Heart left ventricle (tissue), 16 donors: ENCODE results near the gene EFHC1. TPM values are rescaled to one million over a fixed set of nuclear protein-coding genes. Genes with fewer than 3 reads are reported as not detected.

Source experiments
- ATAC-seq, 4 donors: fragments of 200-7000 bp; cut with Tn5 transposase; one replicate each; pipeline ENCODE4 v1.9.1; 2020 to 2022; ENCODE audit warnings: moderate library complexity in 4 of 4, mild to moderate bottlenecking in 3 of 4, moderate number of reproducible peaks in 1 of 4
- DNase-seq, 5 donors: peaks; one replicate each; pipeline ENCODE4 v3.0.0-alpha.2; 2020
- H3K27ac ChIP-seq, 12 donors: fragments of 200-600 bp; sonication (generic) in 4 of 12; one replicate each; pipeline versions ENCODE4 v1.5.0 to v1.8.0; 2016 to 2022; ENCODE audit warnings: mild to moderate bottlenecking in 2 of 12
- H3K27me3 ChIP-seq, 9 donors: fragments of 200-600 bp; sonication (generic) in 2 of 9; one replicate each; pipeline versions ENCODE4 v1.5.1 to v1.8.0; 2016 to 2022; ENCODE audit warnings: mild to moderate bottlenecking in 3 of 9
- H3K36me3 ChIP-seq, 9 donors: fragments of 200-600 bp; sonication (generic) in 2 of 9; one replicate each; pipeline versions ENCODE4 v1.5.0 to v1.8.0; 2018 to 2022; ENCODE audit warnings: mild to moderate bottlenecking in 2 of 9
- H3K4me1 ChIP-seq, 12 donors: fragments of 200-600 bp; sonication (generic) in 4 of 12; one replicate each; pipeline versions ENCODE4 v1.5.0 to v1.8.0; 2016 to 2022; ENCODE audit warnings: mild to moderate bottlenecking in 3 of 12
- H3K4me3 ChIP-seq, 12 donors: fragments of 200-600 bp; sonication (generic) in 4 of 12; one replicate each; pipeline versions ENCODE4 v1.5.0 to v1.8.0; 2017 to 2022; ENCODE audit warnings: mild to moderate bottlenecking in 9 of 12, moderate library complexity in 4 of 12
- H3K9me3 ChIP-seq, 12 donors: fragments of 200-600 bp; sonication (generic) in 4 of 12; one replicate each; pipeline versions ENCODE4 v1.5.0 to v1.8.0; 2016 to 2022; ENCODE audit warnings: mild to moderate bottlenecking in 1 of 12
- POLR2A ChIP-seq, 2 donors: fragments of 450-650 bp; IDR thresholded peaks; one replicate each; pipeline ENCODE4 v1.6.1; 2017; ENCODE audit warnings: antibody characterized with exemption in 2 of 2, mild to moderate bottlenecking in 2 of 2, moderate library complexity in 2 of 2
- WGBS, 4 donors: extraction: QIAGEN DNeasy Blood & Tissue Kit in 2 of 4; methylation state at CpG; one replicate each; pipeline versions ENCODE4 v1.1.5 to v1.1.7; 2013 to 2018; 5-methylcytosine and 5-hydroxymethylcytosine counted together
- intact Hi-C, 10 donors: fragments of 100-400 bp; cut with DNase I; formaldehyde crosslinking; loops; one replicate each; pipeline versions ENCODE4 v1.11.1 to v1.14.2; 2022
- polyA plus RNA-seq, 2 donors: library from polyadenylated mRNA; stranded (reverse); fragments of 200-250 nt; gene quantifications; one replicate each; pipeline ENCODE4 v1.2.3, GENCODE V29; 2013
- total RNA-seq, 9 donors: library from RNA; depleted of rRNA in 2 of 9; stranded (reverse); fragments of >200 nt in 2 of 9; fragmentation: NEBNext Ultra II Directional in 3 of 9; extraction: Animal tissue kit (Norgen Biotek cat#: 25700) in 3 of 9; gene quantifications; one replicate each; pipeline versions ENCODE4 v1.1.0 to v1.2.4, GENCODE V29; 2016 to 2023
- TF ChIP-seq, protein P1 (sequence below), 12 donors: fragments of 200-600 bp; sonication (generic) in 4 of 12; IDR thresholded peaks; one replicate each; pipeline versions ENCODE4 v1.5.0 to v1.8.0; 2018 to 2022; ENCODE audit warnings: antibody characterized with exemption in 12 of 12, mild to moderate bottlenecking in 5 of 12
- donor health status: ischemic (EF 13 %, LVEDD 7.1; RV severe dilation, severe dysfunction).
- donor health status: healthy with polysubstance abuse.
- donor health status: DM: no; HTN: yes; CAD: no.
- donor health status: DM: no; HTN: no; CAD: no.
- donor health status: ischemic (EF 25% LVEDD 6.9; RV normal size, moderate dysfunction).
- donor health status: ischemic (EF 25% LVEDD 5.7; RV mildly dilated, moderate dysfunction).
- donor health status: healthy.
- donor health status: DM: yes; HTN: yes; CAD: no.
- donor health status: ischemic (EF 35%, LVEDD 5.7; RV mildly dilated, moderate dysfunction).
- donor health status: nonischemic (EF 11% LVEDD 7.7; RV severe dilation, severe dysfunction).
- donor health status: DM: yes; HTN: yes; CAD: no.
- donor health status: PGD.
- donor health status: ischemic (EF 29% LVEDD 5.4; RV normal size, mild dysfunction).
- donor health status: nonischemic (EF 23%, LVEDD 6.1; RV moderate dilation, normal function).

Gene EFHC1
- total and polyA plus RNA-seq, 11 donors: 2.6 to 14.4 (median 4.3) TPM

DNA sequence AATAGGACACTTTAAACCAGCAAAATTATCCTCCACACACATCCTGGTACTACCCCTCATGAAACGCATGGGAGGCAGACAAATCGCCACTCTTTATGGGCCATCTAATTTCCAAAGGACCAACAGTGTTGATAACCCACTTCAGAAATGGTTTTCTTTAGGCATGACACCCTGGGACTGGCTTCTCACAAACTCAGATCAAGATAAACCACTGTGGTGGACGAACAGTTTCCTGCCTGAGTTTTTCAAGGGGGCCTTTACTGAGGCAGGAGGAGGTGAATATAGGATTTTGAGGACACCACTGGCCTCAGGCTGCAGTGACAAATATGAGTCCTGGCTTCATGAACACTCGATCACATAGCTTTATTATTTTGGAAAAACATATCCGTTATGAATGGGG, 130.7 kb downstream of the EFHC1 start:
- DNase-seq (no peak), ATAC-seq (no peak)
- intact Hi-C loops: no loop called here
- Histone ChIP-seq H3K27ac (peak overlapping the region in 8 of 12 donors; percentile 50 to 84 (median 68)), H3K4me1 (peaks cover 5 to 89% (median 67%) of the 10 kb centered on the region in 12 donors), H3K36me3 (peaks cover 0 to 3% (median 0%) of the 10 kb centered on the region in 9 donors), H3K9me3 (no peaks in the 10 kb centered on the region), H3K27me3 (no peaks in the 10 kb centered on the region), H3K4me3 (no peak overlapping the region)
- WGBS, 4 donors: 70 to 80% (median 75%) methylated on average over 5 of the region's 5 CpGs
- TF ChIP-seq, protein P1, sequence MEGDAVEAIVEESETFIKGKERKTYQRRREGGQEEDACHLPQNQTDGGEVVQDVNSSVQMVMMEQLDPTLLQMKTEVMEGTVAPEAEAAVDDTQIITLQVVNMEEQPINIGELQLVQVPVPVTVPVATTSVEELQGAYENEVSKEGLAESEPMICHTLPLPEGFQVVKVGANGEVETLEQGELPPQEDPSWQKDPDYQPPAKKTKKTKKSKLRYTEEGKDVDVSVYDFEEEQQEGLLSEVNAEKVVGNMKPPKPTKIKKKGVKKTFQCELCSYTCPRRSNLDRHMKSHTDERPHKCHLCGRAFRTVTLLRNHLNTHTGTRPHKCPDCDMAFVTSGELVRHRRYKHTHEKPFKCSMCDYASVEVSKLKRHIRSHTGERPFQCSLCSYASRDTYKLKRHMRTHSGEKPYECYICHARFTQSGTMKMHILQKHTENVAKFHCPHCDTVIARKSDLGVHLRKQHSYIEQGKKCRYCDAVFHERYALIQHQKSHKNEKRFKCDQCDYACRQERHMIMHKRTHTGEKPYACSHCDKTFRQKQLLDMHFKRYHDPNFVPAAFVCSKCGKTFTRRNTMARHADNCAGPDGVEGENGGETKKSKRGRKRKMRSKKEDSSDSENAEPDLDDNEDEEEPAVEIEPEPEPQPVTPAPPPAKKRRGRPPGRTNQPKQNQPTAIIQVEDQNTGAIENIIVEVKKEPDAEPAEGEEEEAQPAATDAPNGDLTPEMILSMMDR (IDR thresholded peaks at IDR 0.05): no peak
- TF ChIP-seq POLR2A (IDR thresholded peaks at IDR 0.05): no peak

DNA sequence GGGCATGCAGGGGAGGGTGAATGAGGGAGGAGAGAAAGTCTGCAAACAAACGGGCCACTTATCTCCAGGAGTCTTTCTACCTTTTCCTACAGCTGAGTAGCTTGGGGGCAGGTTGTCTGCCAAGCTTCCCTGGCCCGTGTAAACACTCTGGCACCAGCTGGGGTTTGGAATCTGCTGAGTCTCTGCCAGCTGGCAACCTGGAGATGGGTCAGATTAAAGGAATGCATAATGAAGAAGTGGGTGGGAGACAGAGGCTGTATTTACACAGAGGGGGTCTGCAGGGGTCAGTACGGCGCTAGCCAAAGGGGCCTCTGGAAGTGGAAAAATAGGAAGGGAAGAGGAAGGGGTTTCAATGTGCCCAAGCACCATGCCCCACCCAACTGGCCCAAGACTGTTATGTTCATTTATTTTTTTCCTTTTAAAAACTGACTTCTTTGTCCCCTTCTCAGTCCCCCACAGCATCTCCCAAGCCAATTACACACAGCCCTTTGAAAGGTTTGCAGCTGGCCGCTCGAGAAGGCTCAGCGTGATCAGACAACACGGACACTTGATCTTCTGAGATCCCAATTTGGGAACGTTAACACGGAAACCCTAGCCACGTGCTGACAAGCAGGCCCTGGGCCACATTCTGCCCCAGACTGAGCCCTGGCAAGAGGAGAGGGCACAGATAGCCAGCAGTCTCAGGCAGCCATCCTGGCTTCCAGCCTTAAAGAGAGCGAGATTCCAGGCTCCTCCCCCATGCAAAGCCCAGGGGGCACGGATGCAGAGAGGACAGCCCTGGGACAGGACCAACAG, 131.5 kb downstream of the EFHC1 start:
- H3K4me1 ChIP-seq: peaks cover 5 to 88% (median 62%) of the 10 kb centered on the region in 12 donors
- no peaks in the 10 kb centered on the region for H3K27me3 ChIP-seq
- peak; percentile 83 to 91 (median 89) for ATAC-seq
- H3K36me3 ChIP-seq: peaks cover 0 to 3% (median 0%) of the 10 kb centered on the region in 9 donors
- 27 to 39% (median 32%) methylated on average over 13 of the region's 13 CpGs for WGBS, 4 donors
- H3K9me3 ChIP-seq: no peaks in the 10 kb centered on the region
- intact Hi-C loops: no loop called here
- TF ChIP-seq, protein P1 (IDR thresholded peaks at IDR 0.05): no peak
- TF ChIP-seq POLR2A (IDR thresholded peaks at IDR 0.05): no peak
- peak; percentile 56 to 79 (median 67) for DNase-seq
- H3K27ac ChIP-seq: peak overlapping the region in 11 of 12 donors; percentile 37 to 84 (median 64)
- peak overlapping the region in 5 of 12 donors; percentile 6 to 20 (median 15) for H3K4me3 ChIP-seq

DNA sequence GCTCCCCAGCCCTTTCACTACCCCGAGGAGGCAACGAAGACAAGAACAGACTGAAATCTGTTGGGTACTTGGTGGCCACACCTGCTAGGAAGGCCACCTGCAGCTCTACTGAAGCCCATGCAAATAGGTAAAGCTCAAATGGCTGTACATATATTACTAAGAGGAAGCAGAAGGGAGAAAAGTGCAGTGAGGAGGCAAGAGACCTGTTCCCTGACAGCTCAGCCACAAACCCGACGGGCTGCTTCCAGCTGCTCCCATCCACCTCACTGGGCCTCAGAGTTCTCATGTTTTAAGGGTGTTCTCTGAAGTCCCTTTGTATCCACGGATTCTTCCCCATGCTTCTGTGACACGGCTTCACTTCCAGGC, 132.1 kb downstream of the EFHC1 start:
- ATAC-seq: peak in 2 of 4 donors; percentile 3 to 12
- TF ChIP-seq, protein P1 (IDR thresholded peaks at IDR 0.05): no peak
- no peak for TF ChIP-seq POLR2A (IDR thresholded peaks at IDR 0.05)
- peak overlapping the region in 3 of 12 donors; percentile 14 to 20 (median 15) for H3K4me3 ChIP-seq
- peak overlapping the region in 11 of 12 donors; percentile 37 to 84 (median 64) for H3K27ac ChIP-seq
- H3K9me3 ChIP-seq: no peaks in the 10 kb centered on the region
- H3K4me1 ChIP-seq: peaks cover 5 to 87% (median 60%) of the 10 kb centered on the region in 12 donors
- WGBS, 4 donors: 29 to 46% (median 38%) methylated on average over 6 of the region's 6 CpGs
- no peak for DNase-seq
- no peaks in the 10 kb centered on the region for H3K27me3 ChIP-seq
- intact Hi-C loops: no loop called here
- H3K36me3 ChIP-seq: peaks cover 0 to 3% (median 0%) of the 10 kb centered on the region in 9 donors

DNA sequence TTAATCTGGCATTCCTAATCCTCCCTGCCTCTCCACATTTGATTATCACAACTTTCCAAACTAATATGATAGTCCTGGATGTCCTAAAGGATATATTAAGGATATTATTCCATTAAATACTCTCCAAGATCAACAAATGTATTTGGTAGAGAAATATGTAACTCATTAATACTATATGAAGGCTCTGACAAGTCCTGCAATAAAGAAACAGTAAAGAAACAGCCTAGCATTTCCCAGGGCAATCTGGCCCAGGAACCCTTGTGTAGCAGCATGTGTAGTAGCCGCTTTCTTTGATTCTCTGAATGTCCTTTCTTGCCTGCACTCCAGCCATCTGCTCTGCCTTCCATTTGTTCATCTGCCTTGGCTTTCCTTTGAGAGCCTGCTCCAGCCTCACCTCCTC, 133.0 kb downstream of the EFHC1 start:
- H3K27me3 ChIP-seq: no peaks in the 10 kb centered on the region
- H3K27ac ChIP-seq: no peak overlapping the region
- TF ChIP-seq POLR2A (IDR thresholded peaks at IDR 0.05): no peak
- TF ChIP-seq, protein P1 (IDR thresholded peaks at IDR 0.05): no peak
- peaks cover 0 to 3% (median 0%) of the 10 kb centered on the region in 9 donors for H3K36me3 ChIP-seq
- ATAC-seq: no peak
- H3K9me3 ChIP-seq: no peaks in the 10 kb centered on the region
- H3K4me1 ChIP-seq: peaks cover 0 to 87% (median 59%) of the 10 kb centered on the region in 12 donors
- H3K4me3 ChIP-seq: no peak overlapping the region
- no peak for DNase-seq
- 82 to 100% (median 97%) methylated on average over 1 of the region's 1 CpG for WGBS, 4 donors
- intact Hi-C loops: no loop called here
